H1 (cell line): ENCODE measurements around the gene FAM219A. TPM values are rescaled to one million over a fixed set of nuclear protein-coding genes. Genes with fewer than 3 reads are reported as not detected.

Experiments used
- CTCF ChIA-PET: fragments of 300-600 bp; sonication (Branson Sonifier 250); formaldehyde crosslinking; loops from one replicate; lab custom pipeline; 2021; ENCODE audit not compliant: partially characterized antibody; lab: Charles Lee
- POLR2A ChIA-PET: fragments of 300-600 bp; sonication (Branson Sonifier 250); formaldehyde crosslinking; loops from one replicate; lab custom pipeline; 2021; ENCODE audit warnings: inconsistent platforms; ENCODE audit not compliant: partially characterized antibody; lab: Charles Lee
- DNase-seq, 2 experiments: peaks; one replicate each; pipeline versions ENCODE4 v3.0.0 to v3.0.0-alpha.2; 2010 to 2022; ENCODE audit warnings: low spot score in 2 of 2, low read depth in 1 of 2, mixed read lengths in 1 of 2
- FAIRE-seq: peaks from 2 replicates; lab custom pipeline; 2011; peaks lifted over from hg19 to GRCh38; lab: Jason Lieb, UNC
- H2AFZ ChIP-seq: 2 replicates; pipeline ENCODE4 v1.8.1; 2012; ENCODE audit warnings: low read length, inconsistent platforms
- H2AK5ac ChIP-seq: 2 replicates; pipeline ENCODE4 v1.6.1; 2013; ENCODE audit warnings: low read depth, low read length
- H2BK120ac ChIP-seq: replicated peaks from 2 replicates; pipeline ENCODE3; 2013; ENCODE audit warnings: low read depth, low read length, inconsistent platforms
- H2BK12ac ChIP-seq: 2 replicates; pipeline ENCODE4 v1.6.1; 2013; ENCODE audit warnings: low read depth, low read length
- H2BK15ac ChIP-seq: 2 replicates; pipeline ENCODE4 v1.6.1; 2013; ENCODE audit warnings: low read length
- H2BK20ac ChIP-seq: 2 replicates; pipeline ENCODE4 v1.6.1; 2013; ENCODE audit warnings: low read length
- H2BK5ac ChIP-seq: 2 replicates; pipeline ENCODE4 v1.6.1; 2013; ENCODE audit warnings: low read depth, low read length
- H3K14ac ChIP-seq: 2 replicates; pipeline ENCODE4 v1.6.1; 2013; ENCODE audit warnings: inconsistent platforms; ENCODE audit not compliant: insufficient read length
- H3K18ac ChIP-seq: 2 replicates; pipeline ENCODE4 v1.6.1; 2013; ENCODE audit warnings: low read length; ENCODE audit errors: extremely low read depth
- H3K23ac ChIP-seq: 2 replicates; pipeline ENCODE4 v1.6.1; 2013; ENCODE audit warnings: inconsistent platforms; ENCODE audit not compliant: insufficient read length
- H3K23me2 ChIP-seq: 2 replicates; pipeline ENCODE4 v1.6.1; 2013; ENCODE audit warnings: low read depth, low read length
- H3K27ac ChIP-seq: 2 replicates; pipeline ENCODE4 v1.6.1; 2011; ENCODE audit warnings: low read depth, low read length, inconsistent platforms
- H3K27me3 ChIP-seq, 4 experiments: replicated peaks in 1 of 4; 1 replicate in 1 of 4; 2 replicates in 3 of 4; pipeline versions ENCODE4 v1.6.1 to v1.8.1; 2011 to 2013; ENCODE audit warnings: low read length in 3 of 4, mild to moderate bottlenecking in 3 of 4, inconsistent platforms in 2 of 4, mixed read lengths in 2 of 4, moderate library complexity in 1 of 4; ENCODE audit not compliant: control insufficient read depth in 3 of 4, insufficient read depth in 3 of 4; ENCODE audit errors: extremely low read depth in 1 of 4
- H3K36me3 ChIP-seq, 4 experiments: 2 replicates each; pipeline versions ENCODE4 v1.6.1 to v1.8.1; 2011 to 2013; ENCODE audit warnings: mild to moderate bottlenecking in 4 of 4, low read length in 3 of 4, moderate library complexity in 2 of 4, control low read depth in 1 of 4, inconsistent platforms in 1 of 4; ENCODE audit not compliant: insufficient read depth in 4 of 4, control insufficient read depth in 2 of 4
- H3K4ac ChIP-seq: replicated peaks from 2 replicates; pipeline ENCODE3; 2013; ENCODE audit warnings: low read length, low read depth, mixed read lengths, inconsistent platforms; ENCODE audit not compliant: insufficient read length
- H3K4me1 ChIP-seq, 4 experiments: replicated peaks in 1 of 4; 1 replicate in 1 of 4; 2 replicates in 3 of 4; pipeline versions ENCODE4 v1.6.1 to v1.8.1; 2011 to 2013; ENCODE audit warnings: low read length in 3 of 4, inconsistent platforms in 2 of 4, mixed read lengths in 1 of 4; ENCODE audit not compliant: insufficient read depth in 4 of 4, control insufficient read depth in 3 of 4
- H3K4me2 ChIP-seq, 2 experiments: 2 replicates each; pipeline versions ENCODE4 v1.6.1 to v1.8.1; 2011 to 2013; ENCODE audit warnings: low read depth in 2 of 2, low read length in 2 of 2, control low read depth in 1 of 2, inconsistent platforms in 1 of 2, mild to moderate bottlenecking in 1 of 2; ENCODE audit not compliant: insufficient read depth in 1 of 2
- H3K4me3 ChIP-seq, 4 experiments: fragments of 200-600, 300-600 bp in 1 of 4; sonication (generic), shearing (Covaris generic), sonication (Bioruptor Twin) in 1 of 4; 2 replicates each; pipeline versions ENCODE4 v1.5.1 to v1.8.1; 2011 to 2016; ENCODE audit warnings: low read length in 4 of 4, low read depth in 3 of 4, control low read depth in 2 of 4, inconsistent platforms in 2 of 4, mild to moderate bottlenecking in 2 of 4, mixed read lengths in 1 of 4, moderate library complexity in 1 of 4; ENCODE audit not compliant: insufficient read depth in 2 of 4; ENCODE audit errors: extremely low read depth in 1 of 4
- H3K56ac ChIP-seq: replicated peaks from 2 replicates; pipeline ENCODE3; 2013; ENCODE audit warnings: low read depth, mild to moderate bottlenecking, mixed read lengths, low read length, inconsistent platforms; ENCODE audit not compliant: insufficient read length
- H3K79me1 ChIP-seq: 2 replicates; pipeline ENCODE4 v1.6.1; 2013; ENCODE audit warnings: low read depth, low read length, control low read depth
- H3K79me2 ChIP-seq, 2 experiments: 2 replicates each; pipeline versions ENCODE4 v1.6.1 to v1.8.1; 2012 to 2013; ENCODE audit warnings: low read length in 2 of 2, mild to moderate bottlenecking in 2 of 2, inconsistent platforms in 1 of 2; ENCODE audit not compliant: insufficient read depth in 2 of 2, control insufficient read depth in 1 of 2
- H3K9ac ChIP-seq, 4 experiments: replicated peaks in 1 of 4; 1 replicate in 1 of 4; 2 replicates in 3 of 4; pipeline versions ENCODE4 v1.6.1 to v1.8.1; 2011 to 2013; ENCODE audit warnings: low read depth in 3 of 4, low read length in 3 of 4, control low read depth in 2 of 4, mild to moderate bottlenecking in 2 of 4, moderate library complexity in 2 of 4, inconsistent platforms in 1 of 4; ENCODE audit errors: extremely low read depth in 1 of 4
- H3K9me3 ChIP-seq, 2 experiments: 2 replicates each; pipeline versions ENCODE4 v1.6.1 to v1.8.1; 2012 to 2013; ENCODE audit warnings: mild to moderate bottlenecking in 2 of 2, moderate library complexity in 2 of 2, control low read depth in 1 of 2, inconsistent platforms in 1 of 2, low read depth in 1 of 2, low read length in 1 of 2, mixed read lengths in 1 of 2; ENCODE audit not compliant: insufficient read depth in 2 of 2
- H4K20me1 ChIP-seq, 2 experiments: replicated peaks in 1 of 2; 2 replicates each; pipeline versions ENCODE3 to v1.8.1; 2011 to 2013; ENCODE audit warnings: inconsistent platforms in 2 of 2, low read length in 2 of 2, mild to moderate bottlenecking in 1 of 2; ENCODE audit not compliant: insufficient read depth in 2 of 2, control insufficient read depth in 1 of 2
- H4K5ac ChIP-seq: 2 replicates; pipeline ENCODE4 v1.6.1; 2013; ENCODE audit warnings: low read length, low read depth, mixed read lengths, inconsistent platforms; ENCODE audit not compliant: insufficient read length
- H4K8ac ChIP-seq: 2 replicates; pipeline ENCODE4 v1.8.0; 2013; ENCODE audit warnings: mild to moderate bottlenecking, moderate library complexity, low read length, inconsistent platforms; ENCODE audit not compliant: insufficient read depth; ENCODE audit errors: extremely low read depth
- H4K91ac ChIP-seq: replicated peaks from 2 replicates; pipeline ENCODE3; 2013; ENCODE audit warnings: low read length, mixed read lengths, inconsistent platforms; ENCODE audit not compliant: insufficient read length
- ASH2L ChIP-seq: fragments of 200-600, 300-600 bp; sonication (generic); IDR thresholded peaks from one replicate; pipeline ENCODE4 v1.7.1; 2017; ENCODE audit warnings: low read length
- CBX8 ChIP-seq: fragments of 300-800, 300-1000 bp; sonication (generic); IDR thresholded peaks from 2 replicates; pipeline ENCODE4 v1.7.1; 2016; ENCODE audit warnings: low read depth, low read length, borderline replicate concordance
- CEBPB ChIP-seq: IDR thresholded peaks from 2 replicates; pipeline ENCODE4 v1.6.1; 2012; ENCODE audit warnings: low read depth, low read length
- CREB1 ChIP-seq: IDR thresholded peaks from 2 replicates; pipeline ENCODE4 v1.6.1; 2012; ENCODE audit warnings: inconsistent platforms
- EZH2 ChIP-seq: fragments of 200-600 bp; sonication (generic); IDR thresholded peaks from 2 replicates; pipeline ENCODE4 v1.7.1; 2012; ENCODE audit warnings: low read depth, mild to moderate bottlenecking, moderate library complexity, low read length, inconsistent platforms; ENCODE audit not compliant: severe bottlenecking
- FOSL1 ChIP-seq: IDR thresholded peaks from 2 replicates; pipeline ENCODE4 v1.6.1; 2011; ENCODE audit warnings: mild to moderate bottlenecking, low read depth, low read length, moderate library complexity; ENCODE audit not compliant: insufficient read depth
- RFX5 ChIP-seq: IDR thresholded peaks from 2 replicates; pipeline ENCODE4 v1.6.1; 2011; ENCODE audit warnings: low read depth, low read length, improper control_type of control experiment, borderline replicate concordance
- RNF2 ChIP-seq: fragments of 200-900, 300-1000 bp; sonication (generic); IDR thresholded peaks from 2 replicates; pipeline ENCODE4 v1.7.1; 2016; ENCODE audit warnings: borderline replicate concordance, low read depth, mild to moderate bottlenecking, antibody characterized with exemption, low read length; ENCODE audit not compliant: poor library complexity, severe bottlenecking; ENCODE audit errors: missing control alignments
- TAF7 ChIP-seq: optimal IDR thresholded peaks from 2 replicates; pipeline ENCODE3; 2011; ENCODE audit warnings: low read depth, mild to moderate bottlenecking, inconsistent platforms, low read length, moderate library complexity, borderline replicate concordance
- TBP ChIP-seq: IDR thresholded peaks from 2 replicates; pipeline ENCODE4 v1.6.1; 2011; ENCODE audit warnings: low read depth, low read length, improper control_type of control experiment
- YY1 ChIP-seq: IDR thresholded peaks from 2 replicates; pipeline ENCODE4 v1.6.1; 2011; ENCODE audit warnings: low read depth, mild to moderate bottlenecking, low read length
- ZNF274 ChIP-seq: IDR thresholded peaks from 2 replicates; pipeline ENCODE4 v1.7.0; 2012; ENCODE audit warnings: low read length, borderline replicate concordance; ENCODE audit errors: extremely low read depth
- polyA plus RNA-seq, 7 experiments: library from polyadenylated mRNA; depleted of rRNA in 3 of 7; stranded (reverse) in 5 of 7; unstranded in 2 of 7; fragments of >200 nt in 5 of 7; fragments of 200-250 nt in 2 of 7; gene quantifications; 1 replicate in 5 of 7; 2 replicates in 1 of 7; 4 replicates in 1 of 7; pipeline versions ENCODE4 v1.2.1 to v1.2.3, GENCODE V29; 2011 to 2013; ENCODE audit warnings: missing spikeins in 2 of 7, mixed read lengths in 2 of 7
- total RNA-seq: library from RNA; stranded (reverse); fragmentation: NEBNext Ultra II Directional; extraction: Animal tissue kit (Norgen Biotek cat#: 25700); gene quantifications from 2 replicates; pipeline ENCODE4 v1.2.1, GENCODE V29; 2021
- TF ChIP-seq, protein P1 (sequence below): IDR thresholded peaks from 2 replicates; pipeline ENCODE4 v1.6.1; 2011; ENCODE audit warnings: low read length, improper control_type of control experiment

Gene FAM219A
- total and polyA plus RNA-seq, 2 of the 8 experiments (the other 6 are each of a cell fraction or from before 2014, with no cell fraction given): 7.7 to 10.4 TPM

DNA sequence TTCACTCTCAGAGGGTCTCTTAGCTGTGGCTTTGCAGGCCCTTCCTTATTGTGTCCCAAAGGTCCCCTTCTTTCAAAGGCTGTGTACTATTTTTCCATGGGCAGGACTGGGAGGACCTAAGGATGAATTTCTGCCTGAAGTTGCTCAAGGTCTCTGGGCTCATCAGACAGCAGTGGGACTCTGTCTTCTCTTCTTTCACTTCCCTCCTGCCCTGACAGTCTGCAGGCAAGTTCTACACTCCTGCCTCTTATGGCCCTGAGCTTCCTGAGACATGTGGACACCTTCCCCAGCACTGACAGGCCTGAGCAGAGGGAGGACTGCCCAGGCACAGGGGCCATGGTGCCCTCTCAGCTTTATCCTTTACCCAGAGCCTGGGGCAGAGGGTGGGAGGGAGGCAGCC lies 49.6 kb upstream of the FAM219A start:
- H3K4me3 ChIP-seq: no peak overlapping the region
- H2BK12ac ChIP-seq: no peak overlapping the region
- no peak overlapping the region for H2AFZ ChIP-seq
- H3K27ac ChIP-seq: no peak overlapping the region
- H3K9ac ChIP-seq: no peak overlapping the region
- POLR2A ChIA-PET: interaction anchor here (1.2 kb wide), 1 partner anchor 12 kb away, joined by 3 read pairs; no protein-coding TSS in a partner anchor
- no peak overlapping the region for H2BK20ac ChIP-seq
- CTCF ChIA-PET: interaction anchor here (1.3 to 7.9 kb wide), 8 partner anchors 8 to 104 kb away, joined by 3 to 114 read pairs (median 10); no protein-coding TSS in a partner anchor
- no peaks in the 10 kb centered on the region for H3K79me1 ChIP-seq
- H3K4ac ChIP-seq: no peak overlapping the region
- no peaks in the 10 kb centered on the region for H3K79me2 ChIP-seq
- H2BK120ac ChIP-seq: no peak overlapping the region
- H4K5ac ChIP-seq: no peak overlapping the region
- no peaks in the 10 kb centered on the region for H3K27me3 ChIP-seq
- H3K4me2 ChIP-seq: no peak overlapping the region
- no peaks in the 10 kb centered on the region for H3K36me3 ChIP-seq
- H4K20me1 ChIP-seq: no peaks in the 10 kb centered on the region
- no peaks in the 10 kb centered on the region for H3K9me3 ChIP-seq
- no peak overlapping the region for H2AK5ac ChIP-seq
- H4K8ac ChIP-seq: no peak overlapping the region
- H4K91ac ChIP-seq: no peak overlapping the region
- FAIRE-seq (no peak), DNase-seq (no peak)
- no peak overlapping the region for H3K56ac ChIP-seq
- no peaks in the 10 kb centered on the region for H3K23me2 ChIP-seq
- no peak overlapping the region for H2BK15ac ChIP-seq
- no peak overlapping the region for H3K18ac ChIP-seq
- H3K23ac ChIP-seq: no peak overlapping the region
- no peak overlapping the region for H3K14ac ChIP-seq
- H2BK5ac ChIP-seq: no peak overlapping the region
- H3K4me1 ChIP-seq: peaks cover 6 to 22% (median 13%) of the 10 kb centered on the region in 4 experiments
- no peak for TF ChIP-seq FOSL1
- TF ChIP-seq YY1: no peak
- no peak for TF ChIP-seq TBP
- TF ChIP-seq RNF2: no peak
- no peak for TF ChIP-seq CBX8
- TF ChIP-seq TAF7: no peak
- TF ChIP-seq RFX5: no peak
- TF ChIP-seq, protein P1, sequence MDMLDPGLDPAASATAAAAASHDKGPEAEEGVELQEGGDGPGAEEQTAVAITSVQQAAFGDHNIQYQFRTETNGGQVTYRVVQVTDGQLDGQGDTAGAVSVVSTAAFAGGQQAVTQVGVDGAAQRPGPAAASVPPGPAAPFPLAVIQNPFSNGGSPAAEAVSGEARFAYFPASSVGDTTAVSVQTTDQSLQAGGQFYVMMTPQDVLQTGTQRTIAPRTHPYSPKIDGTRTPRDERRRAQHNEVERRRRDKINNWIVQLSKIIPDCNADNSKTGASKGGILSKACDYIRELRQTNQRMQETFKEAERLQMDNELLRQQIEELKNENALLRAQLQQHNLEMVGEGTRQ: no peak
- TF ChIP-seq CREB1: no peak
- no peak for TF ChIP-seq ASH2L
- TF ChIP-seq CEBPB: no peak
- TF ChIP-seq EZH2: no peak
- no peak for TF ChIP-seq ZNF274
